Lung (tissue), 12 donors: ENCODE results near the gene ANO9. TPM values are rescaled to one million over a fixed set of nuclear protein-coding genes. Genes with fewer than 3 reads are reported as not detected.

Experiments used
- ATAC-seq: fragments of 200-7000 bp; cut with Tn5 transposase; one replicate; pipeline ENCODE4 v1.9.1; 2020; ENCODE audit warnings: moderate number of reproducible peaks; ENCODE audit not compliant: insufficient read depth, low FRiP score
- DNase-seq, 3 donors: peaks; one replicate each; pipeline ENCODE4 v3.0.0-alpha.2; 2013 to 2017
- H3K27ac ChIP-seq, 2 donors: one replicate each; pipeline ENCODE4 v1.5.1; 2013; ENCODE audit warnings: mild to moderate bottlenecking in 2 of 2, moderate library complexity in 2 of 2, control low read depth in 1 of 2, inconsistent platforms in 1 of 2, low read depth in 1 of 2, low read length in 1 of 2
- H3K27me3 ChIP-seq, 3 donors: one replicate each; pipeline ENCODE4 v1.5.1; 2013; ENCODE audit warnings: low read length in 2 of 3; ENCODE audit not compliant: control insufficient read depth in 3 of 3, insufficient read depth in 3 of 3
- H3K36me3 ChIP-seq, 4 donors: one replicate each; pipeline ENCODE4 v1.5.1; 2013; ENCODE audit warnings: low read length in 4 of 4, mild to moderate bottlenecking in 1 of 4, moderate library complexity in 1 of 4; ENCODE audit not compliant: control insufficient read depth in 4 of 4, insufficient read depth in 4 of 4
- H3K4me1 ChIP-seq, 5 donors: one replicate each; pipeline ENCODE4 v1.5.1; 2013; ENCODE audit warnings: low read length in 5 of 5, mild to moderate bottlenecking in 2 of 5, moderate library complexity in 1 of 5; ENCODE audit not compliant: control insufficient read depth in 5 of 5, insufficient read depth in 5 of 5
- H3K4me3 ChIP-seq: one replicate; pipeline ENCODE4 v1.5.1; 2013; ENCODE audit warnings: mild to moderate bottlenecking, control low read depth, moderate library complexity
- H3K9ac ChIP-seq, 2 donors: one replicate each; pipeline ENCODE4 v1.5.1; 2013; ENCODE audit warnings: low read length in 2 of 2, control low read depth in 1 of 2; ENCODE audit not compliant: insufficient read depth in 1 of 2
- H3K9me3 ChIP-seq, 4 donors: one replicate each; pipeline ENCODE4 v1.5.1; 2013; ENCODE audit warnings: low read length in 3 of 4, mild to moderate bottlenecking in 1 of 4, moderate library complexity in 1 of 4; ENCODE audit not compliant: control insufficient read depth in 4 of 4, insufficient read depth in 3 of 4
- WGBS, 2 donors: extraction: QIAGEN DNeasy Blood & Tissue Kit; methylation state at CpG; one replicate each; pipeline ENCODE4 v1.1.7; 2013; 5-methylcytosine and 5-hydroxymethylcytosine counted together
- polyA plus RNA-seq, 2 donors: library from polyadenylated mRNA; stranded (reverse); fragments of 200-250 nt; gene quantifications; one replicate each; pipeline ENCODE4 v1.2.1, GENCODE V29; 2013
- total RNA-seq, 2 donors: library from RNA; depleted of rRNA in 1 of 2; stranded (reverse); fragments of >200 nt in 1 of 2; gene quantifications; one replicate each; pipeline ENCODE4 v1.2.1, GENCODE V29; 2014 to 2021
- TF ChIP-seq, protein P1 (sequence below): IDR thresholded peaks from 2 replicates; pipeline ENCODE4 v1.5.1; 2012; ENCODE audit warnings: mild to moderate bottlenecking; ENCODE audit errors: control extremely low read depth, extremely low read depth
- donor health status: control.
- donor health status: control.
- donor health status: Bipolar disorder and iron deficiency.
- donor health status: healthy.
- donor health status: DM: yes; HTN: yes; CAD: no.

ANO9 gene
- total and polyA plus RNA-seq, 4 donors, result 5.8 to 18.6 (median 13.2) TPM

- H3K9ac ChIP-seq, result no peak overlapping the region
- 94 to 96% methylated on average over 21 to 23 of the region's 23 CpGs for WGBS, 2 donors
- H3K27me3 ChIP-seq, result no peaks in the 10 kb centered on the region
- no peak for DNase-seq
- no peak overlapping the region for H3K4me3 ChIP-seq
- TF ChIP-seq, protein P1, sequence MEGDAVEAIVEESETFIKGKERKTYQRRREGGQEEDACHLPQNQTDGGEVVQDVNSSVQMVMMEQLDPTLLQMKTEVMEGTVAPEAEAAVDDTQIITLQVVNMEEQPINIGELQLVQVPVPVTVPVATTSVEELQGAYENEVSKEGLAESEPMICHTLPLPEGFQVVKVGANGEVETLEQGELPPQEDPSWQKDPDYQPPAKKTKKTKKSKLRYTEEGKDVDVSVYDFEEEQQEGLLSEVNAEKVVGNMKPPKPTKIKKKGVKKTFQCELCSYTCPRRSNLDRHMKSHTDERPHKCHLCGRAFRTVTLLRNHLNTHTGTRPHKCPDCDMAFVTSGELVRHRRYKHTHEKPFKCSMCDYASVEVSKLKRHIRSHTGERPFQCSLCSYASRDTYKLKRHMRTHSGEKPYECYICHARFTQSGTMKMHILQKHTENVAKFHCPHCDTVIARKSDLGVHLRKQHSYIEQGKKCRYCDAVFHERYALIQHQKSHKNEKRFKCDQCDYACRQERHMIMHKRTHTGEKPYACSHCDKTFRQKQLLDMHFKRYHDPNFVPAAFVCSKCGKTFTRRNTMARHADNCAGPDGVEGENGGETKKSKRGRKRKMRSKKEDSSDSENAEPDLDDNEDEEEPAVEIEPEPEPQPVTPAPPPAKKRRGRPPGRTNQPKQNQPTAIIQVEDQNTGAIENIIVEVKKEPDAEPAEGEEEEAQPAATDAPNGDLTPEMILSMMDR, result no peak
- H3K27ac ChIP-seq, result no peak overlapping the region
- ATAC-seq, result no peak
- H3K4me1 ChIP-seq, result no peaks in the 10 kb centered on the region
- no peaks in the 10 kb centered on the region for H3K9me3 ChIP-seq
- peaks cover 0 to 8% (median 0%) of the 10 kb centered on the region in 4 donors for H3K36me3 ChIP-seq
Measured at GRCh38 chr11:380491-380890, 61.3 kb downstream of the ANO9 start.

GRCh38 chr11:380095-380480 lies 61.7 kb downstream of the ANO9 start:
- Histone ChIP-seq H3K27ac (no peak overlapping the region), H3K9me3 (no peaks in the 10 kb centered on the region), H3K9ac (no peak overlapping the region), H3K4me1 (no peaks in the 10 kb centered on the region), H3K27me3 (no peaks in the 10 kb centered on the region), H3K4me3 (no peak overlapping the region), H3K36me3 (peaks cover 0 to 8% (median 0%) of the 10 kb centered on the region in 4 donors)
- DNase-seq (no peak), ATAC-seq (no peak)
- WGBS, 2 donors, result 96 to 97% methylated on average over 30 to 35 of the region's 35 CpGs
- TF ChIP-seq, protein P1, result no peak

GRCh38 chr11:379205-380094 lies 62.4 kb downstream of the ANO9 start:
- ATAC-seq, result no peak
- no peak overlapping the region for H3K4me3 ChIP-seq
- H3K27me3 ChIP-seq, result no peaks in the 10 kb centered on the region
- 93 to 95% methylated on average over 87 of the region's 87 CpGs for WGBS, 2 donors
- no peaks in the 10 kb centered on the region for H3K9me3 ChIP-seq
- no peak overlapping the region for H3K9ac ChIP-seq
- TF ChIP-seq, protein P1, result no peak
- H3K36me3 ChIP-seq, result peaks cover 0 to 8% (median 0%) of the 10 kb centered on the region in 4 donors
- H3K4me1 ChIP-seq, result no peaks in the 10 kb centered on the region
- H3K27ac ChIP-seq, result no peak overlapping the region
- no peak for DNase-seq
